Measurements from ENCODE around the gene PTBP1. TPM values are rescaled to one million over a fixed set of nuclear protein-coding genes. Genes with fewer than 3 reads are reported as not detected.

PTBP1 gene
- total RNA-seq, 2 experiments from 2014 or later: 385 to 406 TPM

DNA sequence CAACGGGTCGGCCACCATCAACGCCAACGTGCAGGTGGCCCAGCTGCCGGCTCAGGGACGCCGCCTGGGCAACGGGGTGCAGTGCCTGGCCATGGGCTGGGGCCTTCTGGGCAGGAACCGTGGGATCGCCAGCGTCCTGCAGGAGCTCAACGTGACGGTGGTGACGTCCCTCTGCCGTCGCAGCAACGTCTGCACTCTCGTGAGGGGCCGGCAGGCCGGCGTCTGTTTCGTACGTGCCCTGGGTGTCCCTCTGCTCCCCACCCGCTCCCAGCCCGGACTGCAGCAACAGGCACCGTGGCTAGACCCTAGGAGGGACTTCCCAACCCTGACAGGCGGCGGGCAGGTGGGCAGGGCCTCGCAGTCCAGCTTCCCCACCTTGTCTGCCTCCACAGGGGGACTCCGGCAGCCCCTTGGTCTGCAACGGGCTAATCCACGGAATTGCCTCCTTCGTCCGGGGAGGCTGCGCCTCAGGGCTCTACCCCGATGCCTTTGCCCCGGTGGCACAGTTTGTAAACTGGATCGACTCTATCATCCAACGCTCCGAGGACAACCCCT is 58.4 kb downstream of the PTBP1 start:
- peaks cover 14% of the 10 kb centered on the region for H3K27me3 Mint-ChIP-seq
- CTCF ChIA-PET: interaction anchor here (0.8 to 1.2 kb wide), 4 partner anchors 18 to 185 kb away, joined by 3 to 5 read pairs (median 4); partner anchors contain the start of gene WDR18
- H3K27ac Mint-ChIP-seq: no peak overlapping the region
- H3K36me3 Mint-ChIP-seq (ENCODE audit: low read depth): no peaks in the 10 kb centered on the region
- H3K4me1 Mint-ChIP-seq: peaks cover 7% of the 10 kb centered on the region
- H3K9me3 Mint-ChIP-seq: no peaks in the 10 kb centered on the region
- DNase-seq: no peak
- H3K4me3 Mint-ChIP-seq: no peak overlapping the region
- POLR2A ChIA-PET: no interaction called here

DNA sequence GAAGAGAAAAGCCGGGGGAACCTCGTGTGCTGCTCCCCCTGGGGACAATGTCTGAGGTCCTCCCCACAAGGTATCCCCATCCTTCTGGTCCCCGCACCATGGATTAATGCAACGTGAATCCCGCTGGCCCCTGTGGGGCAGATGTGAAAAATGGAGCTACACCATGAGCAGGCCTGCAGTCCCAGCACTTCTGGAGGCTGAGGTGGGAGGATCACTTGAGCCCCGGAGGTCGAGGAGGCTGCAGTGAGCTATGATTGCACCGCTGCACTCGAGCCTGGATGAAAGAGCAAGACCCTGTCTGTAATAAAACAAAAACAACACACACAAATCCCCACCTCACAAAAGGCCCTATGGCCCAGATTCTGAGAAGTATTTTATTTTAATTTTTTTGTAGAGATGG is 61.0 kb downstream of the PTBP1 start:
- CTCF ChIA-PET: interaction anchor here (0.9 kb wide), 1 partner anchor 126 kb away, joined by 5 read pairs; the partner anchor contains the start of gene WDR18
- POLR2A ChIA-PET: interaction anchor here (1.5 kb wide), 1 partner anchor 63 kb away, joined by 4 read pairs; no protein-coding TSS in a partner anchor
- no peak for DNase-seq
- Mint-ChIP-seq H3K27ac (no peak overlapping the region), H3K4me1 (peaks cover 16% of the 10 kb centered on the region), H3K4me3 (no peak overlapping the region), H3K9me3 (no peaks in the 10 kb centered on the region), H3K27me3 (peaks cover 14% of the 10 kb centered on the region), H3K36me3 (ENCODE audit: low read depth) (no peaks in the 10 kb centered on the region)

DNA sequence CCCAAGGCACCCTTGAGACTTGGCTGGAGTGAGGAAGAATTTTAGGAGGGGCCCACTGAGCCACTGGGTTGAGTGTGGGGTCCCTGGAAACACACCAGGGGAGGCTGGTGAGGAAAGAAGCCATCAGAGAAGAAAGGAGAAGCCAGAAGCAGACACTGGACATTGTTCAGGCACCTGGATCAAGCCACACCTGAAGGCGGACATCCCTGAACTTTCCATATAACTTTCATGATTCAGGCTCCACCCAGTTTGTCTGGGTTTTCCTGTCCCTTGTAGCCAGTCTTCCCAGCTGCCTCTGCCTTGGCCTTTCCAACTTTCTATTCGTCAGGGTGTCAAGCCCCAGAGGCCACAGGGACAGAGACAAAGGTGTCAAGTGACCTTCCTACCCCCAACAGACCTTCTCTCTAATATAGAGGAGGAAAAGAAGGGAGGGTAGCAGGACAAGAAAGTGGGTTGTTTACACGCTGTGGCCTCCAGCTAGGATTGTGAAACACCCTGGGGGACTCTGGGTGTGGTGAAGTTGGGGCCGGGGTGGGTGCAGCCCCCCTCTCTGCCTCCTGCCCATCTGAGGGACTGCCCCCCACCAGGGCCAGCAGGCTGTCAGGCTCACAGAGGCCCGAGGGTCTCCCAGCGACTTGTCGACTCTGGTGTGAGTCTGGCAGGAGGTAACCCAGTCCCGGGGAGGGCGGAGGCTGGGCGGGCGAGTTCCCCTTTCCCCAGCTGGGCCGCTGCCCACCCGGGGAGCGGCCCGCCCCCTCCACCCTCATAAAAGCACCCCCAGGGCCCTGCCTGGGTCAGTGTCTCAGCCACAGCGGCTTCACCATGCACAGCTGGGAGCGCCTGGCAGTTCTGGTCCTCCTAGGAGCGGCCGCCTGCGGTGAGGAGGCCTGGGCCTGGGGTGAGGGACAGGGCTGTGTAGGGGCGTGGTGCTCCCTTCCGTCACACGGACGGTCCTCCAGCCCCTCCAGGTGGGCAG is 61.9 kb downstream of the PTBP1 start, which contains the start of gene CFD:
CFD (plus strand) TSS at position 797 of the 976 bp plus-strand sequence; CDS start at position 823, 26 bp downstream.
- Mint-ChIP-seq H3K9me3 (no peaks in the 10 kb centered on the region), H3K4me1 (peaks cover 23% of the 10 kb centered on the region), H3K4me3 (no peak within 1 kb of the TSS), H3K27me3 (peaks cover 12% of the 10 kb centered on the region), H3K27ac (no peak within 1 kb of the TSS), H3K36me3 (ENCODE audit: low read depth) (no peaks in the 10 kb centered on the region)
- ChIA-PET CTCF (interaction anchor here (0.9 to 1.3 kb wide), 2 partner anchors 125 kb away, joined by 4 to 5 read pairs; partner anchors contain the start of gene WDR18), POLR2A (interaction anchor here (0.9 to 1.5 kb wide), 2 partner anchors 61 to 62 kb away, joined by 3 to 4 read pairs; no protein-coding TSS in a partner anchor)
- no peak for DNase-seq

DNA sequence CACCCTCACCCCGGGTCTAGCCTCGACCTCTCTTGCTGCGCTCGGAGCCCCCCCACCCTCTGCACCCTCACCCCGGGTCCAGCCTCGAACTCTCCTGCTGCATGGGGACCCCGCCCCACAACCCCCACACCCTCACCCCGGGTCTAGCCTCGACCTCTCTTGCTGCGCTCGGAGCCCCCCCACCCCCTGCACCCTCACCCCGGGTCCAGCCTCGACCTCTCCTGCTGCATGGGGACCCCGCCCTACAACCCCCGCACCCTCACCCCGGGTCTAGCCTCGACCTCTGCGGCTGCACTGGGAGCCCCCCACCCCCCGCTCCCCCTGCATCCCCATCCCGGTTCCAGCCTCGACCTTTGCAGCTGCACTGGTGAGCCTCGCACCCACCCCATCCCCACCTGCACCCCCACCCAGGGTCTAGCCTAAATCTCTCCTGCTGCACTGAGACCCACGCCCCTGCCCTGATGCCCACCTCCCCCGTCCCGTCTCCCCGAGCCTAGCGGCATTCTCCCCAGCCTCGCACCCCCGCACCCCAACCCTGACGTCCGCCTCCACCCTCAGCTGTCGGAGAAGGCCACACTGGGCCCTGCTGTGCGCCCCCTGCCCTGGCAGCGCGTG is 64.0 kb downstream of the PTBP1 start:
- Mint-ChIP-seq H3K27me3 (peaks cover 12% of the 10 kb centered on the region), H3K4me3 (no peak overlapping the region), H3K36me3 (ENCODE audit: low read depth) (no peaks in the 10 kb centered on the region), H3K9me3 (no peaks in the 10 kb centered on the region), H3K4me1 (peaks cover 25% of the 10 kb centered on the region), H3K27ac (no peak overlapping the region)
- ChIA-PET POLR2A (no interaction called here), CTCF (interaction anchor here (0.6 kb wide), 1 partner anchor 204 kb away, joined by 3 read pairs; no protein-coding TSS in a partner anchor)
- no peak for DNase-seq

Other genes starting within 250 kb of the PTBP1 start
- gene BSG, start 224.9 kb upstream of the PTBP1 start, total RNA-seq: 100 to 1,000 TPM; 255 to 257 TPM
- 1 to 10 TPM; 3.1 to 3.5 TPM for gene HCN2, start 207.6 kb upstream of the PTBP1 start, total RNA-seq
- 10 to 100 TPM; 44.8 to 45.1 TPM for gene POLRMT, start 163.9 kb upstream of the PTBP1 start, total RNA-seq
- not detected for gene FGF22, start 157.6 kb upstream of the PTBP1 start, total RNA-seq
- gene RNF126, start 134.2 kb upstream of the PTBP1 start, total RNA-seq: 10 to 100 TPM; 80.6 to 82.2 TPM
- 1 to 10 TPM; 2.5 to 3.0 TPM for gene FSTL3, start 121.1 kb upstream of the PTBP1 start, total RNA-seq
- not detected for gene PRSS57, start 102.0 kb upstream of the PTBP1 start, total RNA-seq
- gene PALM, start 88.5 kb upstream of the PTBP1 start, total RNA-seq: not detected
- gene MISP, start 46.3 kb upstream of the PTBP1 start, total RNA-seq: not detected
- gene PLPPR3, start 24.5 kb downstream of the PTBP1 start, total RNA-seq: not detected
- gene AZU1, start 30.4 kb downstream of the PTBP1 start, total RNA-seq: not detected
- not detected for gene PRTN3, start 43.5 kb downstream of the PTBP1 start, total RNA-seq
- gene ELANE, start 54.9 kb downstream of the PTBP1 start, total RNA-seq: not detected
- 1 to 10 TPM in 1 of 2 experiments, under 1 TPM in 1; 0.78 to 1.6 TPM for gene CFD, start 62.2 kb downstream of the PTBP1 start, total RNA-seq
- 10 to 100 TPM; 62.2 to 64.0 TPM for gene MED16, start 95.7 kb downstream of the PTBP1 start, total RNA-seq
- gene RNU6-9, start 96.0 kb downstream of the PTBP1 start, total RNA-seq: not detected
- gene R3HDM4, start 115.8 kb downstream of the PTBP1 start, total RNA-seq: 100 to 1,000 TPM; 111 to 116 TPM
- gene KISS1R, start 119.9 kb downstream of the PTBP1 start, total RNA-seq: 1 to 10 TPM; 1.8 to 2.3 TPM
- gene ARID3A, start 128.6 kb downstream of the PTBP1 start, total RNA-seq: 10 to 100 TPM; 32.4 to 34.0 TPM
- 10 to 100 TPM; 42.0 to 44.3 TPM for gene WDR18, start 186.9 kb downstream of the PTBP1 start, total RNA-seq
- under 1 TPM in 1 of 2 experiments, not detected in 1; 0.08 TPM for gene GRIN3B, start 203.0 kb downstream of the PTBP1 start, total RNA-seq
- 100 to 1,000 TPM; 181 TPM for gene TMEM259, start 223.7 kb downstream of the PTBP1 start, total RNA-seq
- gene RNU6-2, start 224.1 kb downstream of the PTBP1 start, total RNA-seq: not detected
- 100 to 1,000 TPM; 513 to 519 TPM for gene CNN2, start 229.2 kb downstream of the PTBP1 start, total RNA-seq
- gene ABCA7, start 242.7 kb downstream of the PTBP1 start, total RNA-seq: 10 to 100 TPM; 92.7 to 95.1 TPM

Measured in activated CD4-positive, alpha-beta memory T cell treated with anti-CD3 and anti-CD28 coated beads, Interleukin-2, amount 10 ng/mL, durations not matched to agents 7 days and 5 days (primary cell).